Activated naive CD8-positive, alpha-beta T cell treated with anti-CD3 and anti-CD28 coated beads for 36 hours (primary cell): Measurements from ENCODE around the gene MTCH1. TPM values are rescaled to one million over a fixed set of nuclear protein-coding genes. Genes with fewer than 3 reads are reported as not detected.

Experiments used
- DNase-seq: peaks from one replicate; pipeline ENCODE4 v3.0.0; 2021
- H3K27ac Mint-ChIP-seq: one replicate; pipeline ENCODE4 v1.8.0; 2022; ENCODE audit warnings: mild to moderate bottlenecking, moderate library complexity, mixed read lengths
- H3K27me3 Mint-ChIP-seq: one replicate; pipeline ENCODE4 v1.8.0; 2022; ENCODE audit warnings: mild to moderate bottlenecking, mixed read lengths
- H3K36me3 Mint-ChIP-seq: one replicate; pipeline ENCODE4 v1.8.0; 2021; ENCODE audit warnings: mild to moderate bottlenecking, mixed read lengths
- H3K4me1 Mint-ChIP-seq: one replicate; pipeline ENCODE4 v1.8.0; 2021; ENCODE audit warnings: mixed read lengths
- H3K4me3 Mint-ChIP-seq: one replicate; pipeline ENCODE4 v1.8.0; 2022; ENCODE audit warnings: mild to moderate bottlenecking, moderate library complexity, mixed read lengths
- H3K9me3 Mint-ChIP-seq: one replicate; pipeline ENCODE4 v1.8.0; 2022; ENCODE audit warnings: mixed read lengths
- total RNA-seq, 2 experiments: library from RNA; stranded (reverse); gene quantifications; one replicate each; pipeline ENCODE4 v1.2.3, GENCODE V29; 2021

The MTCH1 gene
- total RNA-seq, 2 experiments from 2014 or later: 102 to 103 TPM

GRCh38 chr6:36924778-36925374 lies 61.1 kb downstream of the MTCH1 start:
- DNase-seq: no peak
- Mint-ChIP-seq H3K4me3 (no peak overlapping the region), H3K36me3 (peaks cover 3% of the 10 kb centered on the region), H3K9me3 (no peaks in the 10 kb centered on the region), H3K27ac (no peak overlapping the region), H3K27me3 (no peaks in the 10 kb centered on the region), H3K4me1 (peaks cover 4% of the 10 kb centered on the region)

- peaks cover 4% of the 10 kb centered on the region for H3K4me1 Mint-ChIP-seq
- no peak overlapping the region for H3K4me3 Mint-ChIP-seq
- no peak overlapping the region for H3K27ac Mint-ChIP-seq
- peaks cover 5% of the 10 kb centered on the region for H3K36me3 Mint-ChIP-seq
- DNase-seq: no peak
- no peaks in the 10 kb centered on the region for H3K27me3 Mint-ChIP-seq
- H3K9me3 Mint-ChIP-seq: no peaks in the 10 kb centered on the region
Measured at GRCh38 chr6:36924131-36924530, 61.9 kb downstream of the MTCH1 start.

- H3K36me3 Mint-ChIP-seq: peaks cover 5% of the 10 kb centered on the region
- no peaks in the 10 kb centered on the region for H3K27me3 Mint-ChIP-seq
- H3K4me1 Mint-ChIP-seq: peaks cover 7% of the 10 kb centered on the region
- no peak overlapping the region for H3K27ac Mint-ChIP-seq
- DNase-seq: no peak
- no peaks in the 10 kb centered on the region for H3K9me3 Mint-ChIP-seq
- H3K4me3 Mint-ChIP-seq: no peak overlapping the region
Measured at GRCh38 chr6:36920546-36920945, 65.5 kb downstream of the MTCH1 start.

GRCh38 chr6:36920049-36920448 lies 65.9 kb downstream of the MTCH1 start:
- no peak for DNase-seq
- peaks cover 7% of the 10 kb centered on the region for H3K4me1 Mint-ChIP-seq
- H3K27ac Mint-ChIP-seq: no peak overlapping the region
- H3K9me3 Mint-ChIP-seq: no peaks in the 10 kb centered on the region
- H3K27me3 Mint-ChIP-seq: no peaks in the 10 kb centered on the region
- H3K4me3 Mint-ChIP-seq: no peak overlapping the region
- peaks cover 2% of the 10 kb centered on the region for H3K36me3 Mint-ChIP-seq

Other genes starting within 250 kb of the MTCH1 start
- 1 to 10 TPM in 1 of 2 experiments, under 1 TPM in 1; 0.72 to 1.2 TPM for gene CPNE5, start 146.8 kb downstream of the MTCH1 start, total RNA-seq
- 10 to 100 TPM; 55.1 to 58.4 TPM for gene PPIL1, start 111.4 kb downstream of the MTCH1 start, total RNA-seq
- gene C6orf89, start 100.2 kb downstream of the MTCH1 start, total RNA-seq: 10 to 100 TPM; 32.1 to 32.7 TPM
- gene PI16, start 31.5 kb downstream of the MTCH1 start, total RNA-seq: under 1 TPM; 0.18 to 0.39 TPM
- 1 to 10 TPM; 1.7 to 1.8 TPM for gene FGD2, start 19.5 kb upstream of the MTCH1 start, total RNA-seq
- gene PIM1, start 184.0 kb upstream of the MTCH1 start, total RNA-seq: 100 to 1,000 TPM; 166 to 168 TPM